Left lung (tissue), 10 donors: ENCODE measurements around the gene POU5F2. TPM values are rescaled to one million over a fixed set of nuclear protein-coding genes. Genes with fewer than 3 reads are reported as not detected.

Source experiments
- ATAC-seq: fragments of 200-7000 bp; cut with Tn5 transposase; one replicate; pipeline ENCODE4 v1.9.1; 2020; ENCODE audit warnings: moderate library complexity
- DNase-seq, 4 donors: peaks; one replicate each; pipeline ENCODE4 v3.0.0-alpha.2; 2013 to 2020
- H3K27ac ChIP-seq, 2 donors: fragments of 200-600 bp; sonication (generic) in 1 of 2; one replicate each; pipeline versions ENCODE4 v1.5.0 to v1.8.0; 2020 to 2021
- H3K27me3 ChIP-seq, 2 donors: fragments of 200-600 bp; sonication (generic) in 1 of 2; one replicate each; pipeline versions ENCODE4 v1.5.0 to v1.8.0; 2020 to 2021
- H3K36me3 ChIP-seq, 2 donors: fragments of 200-600 bp; sonication (generic) in 1 of 2; one replicate each; pipeline versions ENCODE4 v1.5.0 to v1.8.0; 2020 to 2021
- H3K4me1 ChIP-seq, 2 donors: fragments of 200-600 bp; one replicate each; pipeline ENCODE4 v1.8.0; 2021
- H3K4me3 ChIP-seq, 2 donors: fragments of 200-600 bp; sonication (generic) in 1 of 2; one replicate each; pipeline versions ENCODE4 v1.5.0 to v1.8.0; 2020 to 2021; ENCODE audit warnings: mild to moderate bottlenecking in 1 of 2
- H3K9me3 ChIP-seq, 2 donors: fragments of 200-600 bp; sonication (generic) in 1 of 2; one replicate each; pipeline versions ENCODE4 v1.5.0 to v1.8.0; 2020 to 2021
- intact Hi-C, 2 donors: fragments of 100-400 bp; cut with DNase I; formaldehyde crosslinking; loops; one replicate each; pipeline versions ENCODE4 v1.11.2 to v1.14.2; 2022
- polyA plus RNA-seq, 6 donors: library from polyadenylated mRNA; unstranded; fragments of 120-200 nt; gene quantifications; one replicate each; pipeline ENCODE4 v1.2.1, GENCODE V29; 2013; ENCODE audit not compliant: insufficient read length in 6 of 6
- total RNA-seq, 2 donors: library from RNA; stranded (reverse); fragmentation: NEBNext Ultra II Directional; extraction: Animal tissue kit (Norgen Biotek cat#: 25700); gene quantifications; one replicate each; pipeline ENCODE4 v1.2.1, GENCODE V29; 2021
- TF ChIP-seq, protein P1 (sequence below), 2 donors: fragments of 200-600 bp; sonication (generic) in 1 of 2; IDR thresholded peaks; one replicate each; pipeline versions ENCODE4 v1.5.0 to v1.8.0; 2021; ENCODE audit warnings: antibody characterized with exemption in 2 of 2
- donor health status: DM: no; HTN: yes; CAD: no.
- donor health status: DM: no; HTN: no; CAD: no.

The POU5F2 gene
- total and polyA plus RNA-seq, 8 donors, result 0.04 to 2.3 (median 0.08) TPM

DNA sequence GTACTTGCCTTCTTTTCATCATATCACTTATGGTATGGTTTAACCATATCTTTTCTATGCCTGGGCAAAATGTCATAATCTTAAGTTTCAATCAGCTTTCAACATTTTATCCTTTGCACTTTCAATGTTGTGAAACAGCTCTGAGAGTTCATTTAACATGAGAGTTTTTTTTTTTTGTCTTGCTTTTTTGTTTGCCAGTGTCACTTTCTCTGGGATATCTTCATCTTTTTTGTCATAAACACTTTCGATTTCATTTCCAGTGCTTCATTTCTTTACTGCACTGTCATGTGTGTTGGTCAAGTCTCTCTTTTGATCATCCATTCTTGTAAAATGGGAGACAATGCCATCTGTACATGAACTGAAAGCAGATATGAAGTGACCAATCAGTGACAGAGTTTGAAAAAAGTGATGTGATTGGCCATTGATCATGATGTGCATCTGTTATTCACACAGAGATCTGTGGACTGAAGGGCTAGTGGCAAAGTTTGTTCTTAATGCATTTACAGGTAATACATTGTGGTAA, 7.5 kb upstream of the POU5F2 start:
- DNase-seq (no peak), ATAC-seq (no peak)
- no peaks in the 10 kb centered on the region for H3K36me3 ChIP-seq
- no peak overlapping the region for H3K27ac ChIP-seq
- H3K4me1 ChIP-seq, result no peaks in the 10 kb centered on the region
- TF ChIP-seq, protein P1, sequence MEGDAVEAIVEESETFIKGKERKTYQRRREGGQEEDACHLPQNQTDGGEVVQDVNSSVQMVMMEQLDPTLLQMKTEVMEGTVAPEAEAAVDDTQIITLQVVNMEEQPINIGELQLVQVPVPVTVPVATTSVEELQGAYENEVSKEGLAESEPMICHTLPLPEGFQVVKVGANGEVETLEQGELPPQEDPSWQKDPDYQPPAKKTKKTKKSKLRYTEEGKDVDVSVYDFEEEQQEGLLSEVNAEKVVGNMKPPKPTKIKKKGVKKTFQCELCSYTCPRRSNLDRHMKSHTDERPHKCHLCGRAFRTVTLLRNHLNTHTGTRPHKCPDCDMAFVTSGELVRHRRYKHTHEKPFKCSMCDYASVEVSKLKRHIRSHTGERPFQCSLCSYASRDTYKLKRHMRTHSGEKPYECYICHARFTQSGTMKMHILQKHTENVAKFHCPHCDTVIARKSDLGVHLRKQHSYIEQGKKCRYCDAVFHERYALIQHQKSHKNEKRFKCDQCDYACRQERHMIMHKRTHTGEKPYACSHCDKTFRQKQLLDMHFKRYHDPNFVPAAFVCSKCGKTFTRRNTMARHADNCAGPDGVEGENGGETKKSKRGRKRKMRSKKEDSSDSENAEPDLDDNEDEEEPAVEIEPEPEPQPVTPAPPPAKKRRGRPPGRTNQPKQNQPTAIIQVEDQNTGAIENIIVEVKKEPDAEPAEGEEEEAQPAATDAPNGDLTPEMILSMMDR (IDR thresholded peaks at IDR 0.05), result no peak
- intact Hi-C loops, result no loop called here
- H3K27me3 ChIP-seq, result no peaks in the 10 kb centered on the region
- no peak overlapping the region for H3K4me3 ChIP-seq
- H3K9me3 ChIP-seq, result no peaks in the 10 kb centered on the region

DNA sequence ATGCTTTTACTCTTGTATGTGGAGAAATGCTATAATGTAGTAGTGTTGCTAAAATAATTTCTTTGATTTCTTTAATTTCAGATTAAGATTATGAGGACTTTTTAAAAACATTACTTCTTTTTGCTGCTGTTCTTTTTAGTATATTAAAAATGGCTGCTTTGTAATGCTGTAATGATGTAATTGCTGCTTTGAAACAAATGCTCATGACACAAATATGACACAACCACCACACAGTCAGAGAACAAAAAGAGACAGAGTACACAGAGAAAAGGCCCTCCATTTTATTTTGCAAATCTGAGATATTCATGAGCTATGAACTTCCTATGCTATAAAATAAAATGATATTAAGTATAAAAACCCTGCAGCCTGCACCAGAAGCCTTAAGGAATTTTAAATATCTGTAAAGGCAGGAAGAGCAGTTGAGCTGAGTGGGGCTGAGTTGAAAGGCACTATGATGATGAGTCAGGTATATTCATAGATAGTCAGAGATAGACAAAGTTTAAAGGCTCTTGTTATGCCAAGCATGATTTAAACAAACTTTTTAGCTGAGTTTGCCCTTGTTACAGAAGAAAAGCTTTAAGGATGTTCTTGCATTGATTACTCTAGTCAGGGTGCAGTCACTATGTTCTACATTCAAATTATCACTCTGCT, 5.1 kb upstream of the POU5F2 start:
- Histone ChIP-seq H3K27ac (no peak overlapping the region), H3K4me3 (no peak overlapping the region), H3K9me3 (no peaks in the 10 kb centered on the region), H3K4me1 (no peaks in the 10 kb centered on the region), H3K27me3 (no peaks in the 10 kb centered on the region), H3K36me3 (no peaks in the 10 kb centered on the region)
- ATAC-seq (no peak), DNase-seq (no peak)
- intact Hi-C loops, result no loop called here
- TF ChIP-seq, protein P1 (IDR thresholded peaks at IDR 0.05), result no peak

DNA sequence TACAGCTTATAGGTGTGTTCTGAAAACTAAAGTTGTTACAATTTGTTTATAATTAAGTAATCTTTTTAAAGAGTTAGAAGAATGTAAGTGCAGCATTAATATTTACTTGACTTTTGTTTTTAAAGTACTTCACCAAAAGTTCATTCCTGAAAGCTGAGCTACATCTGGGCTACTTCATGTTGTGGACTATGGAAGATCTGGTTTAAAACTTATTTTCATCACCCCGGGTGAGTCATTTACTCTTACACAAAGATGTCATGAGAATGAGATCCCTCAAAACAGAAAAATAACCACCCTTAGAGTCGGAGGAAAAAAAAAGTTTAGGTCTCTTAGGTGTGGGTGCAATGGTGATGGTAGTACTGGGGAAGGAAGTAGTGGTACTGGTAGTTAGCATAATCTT, 5.1 kb downstream of the POU5F2 start:
- ATAC-seq (no peak), DNase-seq (no peak)
- Histone ChIP-seq H3K4me1 (no peaks in the 10 kb centered on the region), H3K27me3 (no peaks in the 10 kb centered on the region), H3K9me3 (no peaks in the 10 kb centered on the region), H3K36me3 (peaks cover 0 to 10% of the 10 kb centered on the region in 2 donors), H3K4me3 (no peak overlapping the region), H3K27ac (no peak overlapping the region)
- TF ChIP-seq, protein P1 (IDR thresholded peaks at IDR 0.05), result no peak
- intact Hi-C loops, result no loop called here

DNA sequence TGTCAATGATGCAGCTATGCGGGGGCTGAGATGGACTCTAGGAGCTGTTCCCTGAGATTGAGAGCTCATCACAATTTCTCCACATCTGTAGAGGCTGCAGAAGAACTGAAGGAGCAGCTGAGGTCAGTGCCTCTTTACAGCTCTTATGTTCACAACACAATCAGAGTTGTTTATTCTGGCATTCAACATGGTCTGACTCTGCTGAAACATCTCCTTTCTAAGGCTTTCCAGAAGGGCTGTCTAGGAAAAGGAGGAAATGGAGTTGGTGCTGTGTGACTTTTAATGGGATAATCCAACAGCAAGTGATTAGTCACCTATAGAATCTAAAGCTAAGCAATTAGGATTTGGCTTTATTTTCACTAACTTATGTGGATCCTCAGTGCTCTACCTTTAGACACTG, 6.0 kb downstream of the POU5F2 start:
- Histone ChIP-seq H3K27me3 (no peaks in the 10 kb centered on the region), H3K36me3 (peaks cover 0 to under 1% of the 10 kb centered on the region in 2 donors), H3K4me1 (no peaks in the 10 kb centered on the region), H3K4me3 (no peak overlapping the region), H3K9me3 (no peaks in the 10 kb centered on the region), H3K27ac (no peak overlapping the region)
- TF ChIP-seq, protein P1 (IDR thresholded peaks at IDR 0.05), result no peak
- ATAC-seq, result no peak
- DNase-seq, result no peak
- intact Hi-C loops, result no loop called here

DNA sequence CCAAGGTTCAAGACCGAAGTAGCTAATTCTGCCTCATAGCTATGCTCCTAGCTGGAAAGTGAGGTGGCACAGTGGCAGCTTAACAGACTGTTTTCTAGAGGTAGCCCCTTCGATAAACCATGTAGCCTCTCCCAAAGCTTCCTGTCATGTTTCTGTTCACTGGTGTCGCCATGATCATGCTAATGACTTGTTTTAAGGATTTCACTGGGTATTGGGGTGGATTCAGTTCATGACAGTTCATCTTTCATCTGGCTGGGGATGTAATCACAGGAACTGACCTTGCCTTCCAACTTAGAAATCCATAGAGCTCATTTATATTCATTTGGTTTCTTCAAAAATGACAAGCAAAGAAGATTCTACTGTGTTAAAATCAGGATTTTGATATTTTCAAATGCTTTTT, 9.4 kb downstream of the POU5F2 start:
- H3K36me3 ChIP-seq, result no peaks in the 10 kb centered on the region
- H3K9me3 ChIP-seq, result no peaks in the 10 kb centered on the region
- ATAC-seq (no peak), DNase-seq (no peak)
- H3K27ac ChIP-seq, result no peak overlapping the region
- TF ChIP-seq, protein P1 (IDR thresholded peaks at IDR 0.05), result no peak
- no peak overlapping the region for H3K4me3 ChIP-seq
- intact Hi-C loops, result no loop called here
- H3K27me3 ChIP-seq, result no peaks in the 10 kb centered on the region
- no peaks in the 10 kb centered on the region for H3K4me1 ChIP-seq
